ENCODE measurements around the gene PET100. TPM values are rescaled to one million over a fixed set of nuclear protein-coding genes. Genes with fewer than 3 reads are reported as not detected.

Gene PET100
- total and polyA plus RNA-seq, 12 donors, result 99.1 to 1,041 (median 150) TPM

DNA sequence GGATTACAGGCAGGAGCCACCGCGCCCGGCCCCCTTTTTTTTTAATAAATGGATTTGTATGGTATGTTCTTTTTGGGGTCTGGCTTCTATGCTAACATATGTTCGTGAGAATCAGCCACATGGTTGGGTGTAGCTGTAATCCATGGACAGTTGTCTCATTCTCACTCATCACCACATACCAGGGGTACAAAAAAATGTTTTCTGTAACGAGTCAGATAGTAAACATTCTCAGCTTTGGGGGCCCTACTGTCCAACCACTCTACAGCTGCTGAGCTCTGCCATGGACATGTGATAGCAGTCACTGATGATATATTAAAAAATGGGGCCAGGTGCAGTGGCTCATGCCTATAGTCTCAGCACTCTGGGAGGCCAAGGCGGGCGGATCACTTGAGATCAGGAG is 34.1 kb downstream of the PET100 start:
- Histone ChIP-seq H3K27me3 (peaks cover 0 to 46% (median 13%) of the 10 kb centered on the region in 7 donors), H3K4me3 (no peak overlapping the region), H3K9me3 (no peaks in the 10 kb centered on the region), H3K4me1 (no peaks in the 10 kb centered on the region), H3K27ac (no peak overlapping the region), H3K36me3 (no peaks in the 10 kb centered on the region)
- no peak for ATAC-seq
- DNase-seq, result no peak
- 70 to 77% methylated on average over 7 of the region's 7 CpGs for WGBS, 2 donors
- intact Hi-C loops (cut with DNase I), result no loop called here
- TF ChIP-seq, protein P1, sequence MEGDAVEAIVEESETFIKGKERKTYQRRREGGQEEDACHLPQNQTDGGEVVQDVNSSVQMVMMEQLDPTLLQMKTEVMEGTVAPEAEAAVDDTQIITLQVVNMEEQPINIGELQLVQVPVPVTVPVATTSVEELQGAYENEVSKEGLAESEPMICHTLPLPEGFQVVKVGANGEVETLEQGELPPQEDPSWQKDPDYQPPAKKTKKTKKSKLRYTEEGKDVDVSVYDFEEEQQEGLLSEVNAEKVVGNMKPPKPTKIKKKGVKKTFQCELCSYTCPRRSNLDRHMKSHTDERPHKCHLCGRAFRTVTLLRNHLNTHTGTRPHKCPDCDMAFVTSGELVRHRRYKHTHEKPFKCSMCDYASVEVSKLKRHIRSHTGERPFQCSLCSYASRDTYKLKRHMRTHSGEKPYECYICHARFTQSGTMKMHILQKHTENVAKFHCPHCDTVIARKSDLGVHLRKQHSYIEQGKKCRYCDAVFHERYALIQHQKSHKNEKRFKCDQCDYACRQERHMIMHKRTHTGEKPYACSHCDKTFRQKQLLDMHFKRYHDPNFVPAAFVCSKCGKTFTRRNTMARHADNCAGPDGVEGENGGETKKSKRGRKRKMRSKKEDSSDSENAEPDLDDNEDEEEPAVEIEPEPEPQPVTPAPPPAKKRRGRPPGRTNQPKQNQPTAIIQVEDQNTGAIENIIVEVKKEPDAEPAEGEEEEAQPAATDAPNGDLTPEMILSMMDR (IDR thresholded peaks at IDR 0.05), result no peak

DNA sequence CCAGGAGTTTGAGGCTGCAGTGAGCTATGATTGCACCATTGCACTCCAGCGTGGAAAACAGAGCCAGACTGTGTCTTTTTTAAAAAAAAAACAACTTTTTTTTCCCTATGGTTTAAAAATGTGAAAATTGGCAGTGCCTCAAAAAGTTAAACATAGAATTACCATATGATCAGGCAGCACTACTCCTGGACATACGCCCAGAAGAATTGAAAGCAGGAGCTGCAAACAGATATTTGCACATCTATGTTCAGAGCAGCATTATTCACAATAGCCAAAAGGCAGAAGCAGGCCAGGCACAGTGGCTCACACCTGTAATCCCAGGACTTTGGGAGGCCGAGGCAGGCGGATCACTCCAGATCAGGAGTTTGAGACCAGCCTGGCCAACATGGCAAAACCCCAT is 35.5 kb downstream of the PET100 start:
- Histone ChIP-seq H3K36me3 (no peaks in the 10 kb centered on the region), H3K9me3 (no peaks in the 10 kb centered on the region), H3K27ac (no peak overlapping the region), H3K27me3 (peaks cover 0 to 53% (median 25%) of the 10 kb centered on the region in 7 donors), H3K4me1 (no peaks in the 10 kb centered on the region), H3K4me3 (no peak overlapping the region)
- TF ChIP-seq, protein P1 (IDR thresholded peaks at IDR 0.05), result no peak
- DNase-seq (no peak), ATAC-seq (no peak)
- 50 to 51% methylated on average over 4 of the region's 4 CpGs for WGBS, 2 donors
- intact Hi-C loops (cut with DNase I), result no loop called here

DNA sequence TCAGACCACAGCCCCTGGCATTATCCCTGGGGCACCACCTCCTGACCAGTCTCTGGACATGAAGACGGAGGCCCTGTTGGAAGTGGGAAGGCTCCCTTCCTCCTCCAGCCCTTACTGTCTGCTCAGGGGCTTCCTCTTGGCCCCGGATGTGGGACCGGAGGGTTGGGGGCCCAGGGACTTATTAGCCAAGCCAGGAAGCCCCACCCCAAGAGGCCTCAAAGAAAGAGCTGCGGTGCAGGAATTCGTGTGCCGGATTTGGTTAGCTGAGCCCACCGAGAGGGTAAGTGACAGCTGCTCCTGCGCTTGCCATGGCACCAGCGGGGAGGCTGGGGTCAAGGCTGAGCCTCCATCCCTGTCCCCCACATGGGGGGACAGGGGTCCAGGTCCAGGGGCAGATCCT is 39.2 kb downstream of the PET100 start, which contains the start of gene RETN:
RETN (plus strand) TSS at position 208 of the 400 bp plus-strand sequence. CDS start 278 bp downstream, outside the sequence.
- no peak for ATAC-seq
- Histone ChIP-seq H3K36me3 (no peaks in the 10 kb centered on the region), H3K9me3 (peaks cover 0 to 4% (median 0%) of the 10 kb centered on the region in 11 donors), H3K4me1 (peaks cover 0 to 7% (median 0%) of the 10 kb centered on the region in 9 donors), H3K4me3 (no peak within 1 kb of the TSS), H3K27ac (no peak within 1 kb of the TSS), H3K27me3 (peaks cover 0 to 55% (median 32%) of the 10 kb centered on the region in 7 donors)
- TF ChIP-seq, protein P1 (IDR thresholded peaks at IDR 0.05), result no peak
- no peak for DNase-seq
- WGBS, 2 donors, result 63 to 67% methylated on average over 9 of the region's 9 CpGs
- intact Hi-C loops (cut with DNase I), result no loop called here

DNA sequence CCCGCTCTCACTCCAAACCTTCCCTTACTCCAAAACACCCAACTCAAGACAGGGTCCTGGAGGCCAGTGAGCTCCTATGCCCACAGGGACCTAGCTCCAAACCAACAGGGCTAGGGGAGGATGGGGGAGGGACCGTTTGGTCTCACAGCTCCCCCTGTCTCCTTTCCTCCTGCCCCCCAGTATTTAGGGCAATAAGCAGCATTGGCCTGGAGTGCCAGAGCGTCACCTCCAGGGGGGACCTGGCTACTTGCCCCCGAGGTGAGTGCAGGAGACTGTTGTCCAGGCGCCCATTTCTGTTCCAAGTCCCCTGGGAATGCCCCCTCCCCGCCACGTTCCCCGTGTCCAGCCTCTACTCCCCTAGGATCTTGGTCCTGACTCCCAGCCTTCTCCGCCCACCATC is 40.0 kb downstream of the PET100 start:
- intact Hi-C loops (cut with DNase I), result loop anchor here in 3 of 10 donors (10.0 kb wide), 3 partner anchors 105 to 565 kb away; no protein-coding TSS in a partner anchor

More for the DNA sequence above, 40.0 kb downstream of the PET100 start:
- H3K4me3 ChIP-seq, result no peak overlapping the region
- H3K9me3 ChIP-seq, result peaks cover 0 to 7% (median 0%) of the 10 kb centered on the region in 11 donors
- H3K4me1 ChIP-seq, result peaks cover 0 to 15% (median 0%) of the 10 kb centered on the region in 9 donors
- no peaks in the 10 kb centered on the region for H3K36me3 ChIP-seq
- ATAC-seq, result no peak
- H3K27ac ChIP-seq, result no peak overlapping the region
- DNase-seq, result no peak
- WGBS, 2 donors, result 21 to 30% methylated on average over 8 to 9 of the region's 9 CpGs
- TF ChIP-seq, protein P1 (IDR thresholded peaks at IDR 0.05), result no peak
- peaks cover 0 to 56% (median 32%) of the 10 kb centered on the region in 7 donors for H3K27me3 ChIP-seq

All from heart right ventricle (tissue), 16 donors.